Activated effector memory CD4-positive, alpha-beta T cell treated with Interleukin-2 at 50 U/mL for 16 hours (primary cell): ENCODE measurements around the gene SELENOV.
A peak's percentile ranks its signal among the peaks of the same experiment; 100 is the strongest.

Experiments used
- DNase-seq: peaks from one replicate; pipeline ENCODE4 v3.0.0-alpha.2; 2020

SELENOV gene

DNA sequence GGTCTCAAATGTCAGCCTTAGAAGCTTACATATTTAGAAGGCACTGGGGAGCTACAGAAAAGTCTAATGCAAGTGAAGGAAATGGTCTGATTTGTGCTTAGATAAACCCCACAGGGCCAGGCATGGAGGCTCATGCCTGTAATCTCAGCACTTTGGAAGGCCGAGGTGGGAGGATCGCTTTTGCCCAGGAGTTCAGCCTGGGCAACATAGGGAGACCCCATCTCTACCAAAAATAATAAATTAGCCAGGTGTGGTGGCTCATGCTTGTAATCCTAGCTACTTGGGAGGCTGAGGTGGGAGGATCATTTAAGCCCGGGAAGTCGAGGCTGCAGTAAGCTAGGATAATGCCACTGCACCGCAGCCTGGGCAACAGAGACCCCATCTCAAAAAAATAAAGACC lies 18.9 kb upstream of the SELENOV start:
- no peak for DNase-seq

- no peak for DNase-seq
Measured at GRCh38 chr19:39497701-39497995, 17.3 kb upstream of the SELENOV start.

DNA sequence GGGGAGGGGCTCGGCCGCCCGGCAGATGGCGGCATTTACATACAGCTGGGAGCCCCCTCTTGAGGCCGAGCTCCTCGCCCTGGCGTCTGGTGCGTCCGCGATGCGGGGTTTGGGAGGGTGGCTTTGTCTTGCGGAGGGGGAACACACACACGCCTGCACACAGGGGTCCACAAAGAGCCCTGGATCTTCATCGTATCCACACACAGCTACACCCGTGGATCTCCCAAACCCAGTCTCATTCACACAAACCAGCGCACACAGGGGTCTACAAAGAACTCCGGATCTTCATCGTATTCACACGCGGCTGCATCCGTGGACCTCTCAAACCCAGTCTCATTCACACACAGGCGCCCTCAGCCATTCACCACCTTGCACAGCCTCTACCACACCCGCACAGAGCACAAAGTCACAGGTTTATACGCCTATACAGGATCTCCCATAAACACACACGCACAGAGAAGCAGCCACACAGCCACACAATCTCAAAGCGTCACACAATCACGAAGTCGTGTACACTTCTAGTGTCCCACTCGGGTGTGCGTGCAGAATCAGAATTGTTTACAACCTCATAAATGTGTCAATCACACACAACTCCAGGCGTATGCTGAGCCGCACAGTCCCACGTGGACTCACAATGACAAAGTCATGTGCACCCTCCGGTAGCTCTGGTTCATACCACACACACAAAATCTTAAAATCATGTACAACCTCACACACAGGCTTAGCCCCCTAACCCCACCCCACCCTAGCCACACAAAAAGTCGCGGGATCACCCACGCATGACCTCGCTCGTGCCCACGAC lies 16.7 kb upstream of the SELENOV start:
- no peak for DNase-seq

GRCh38 chr19:39498798-39499642 lies 15.9 kb upstream of the SELENOV start, which contains the start of gene DLL3:
TSS of gene DLL3 (plus strand) at chr19:39498947. CDS start at chr19:39498975, 28 bp downstream.
- no peak for DNase-seq

DNA sequence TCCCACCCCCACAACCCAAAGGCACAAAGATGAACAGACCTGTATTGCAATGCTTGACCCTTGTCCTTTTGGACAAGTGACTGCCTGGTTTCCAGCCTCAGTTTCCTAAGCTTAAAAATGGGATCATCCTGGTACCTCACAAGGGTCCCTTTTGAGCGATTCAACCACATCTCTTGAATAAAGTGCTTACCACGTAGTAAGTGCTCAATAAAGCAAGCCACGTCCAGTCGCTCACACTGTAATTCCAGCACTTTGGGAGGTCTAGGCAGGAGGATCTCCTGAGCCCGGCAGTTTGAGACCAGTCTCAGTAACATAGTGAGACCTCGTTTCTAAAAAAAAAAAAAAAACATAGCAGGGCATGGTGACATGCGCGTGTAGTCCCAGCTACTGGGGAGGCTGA lies 15.0 kb upstream of the SELENOV start:
- no peak for DNase-seq

DNA sequence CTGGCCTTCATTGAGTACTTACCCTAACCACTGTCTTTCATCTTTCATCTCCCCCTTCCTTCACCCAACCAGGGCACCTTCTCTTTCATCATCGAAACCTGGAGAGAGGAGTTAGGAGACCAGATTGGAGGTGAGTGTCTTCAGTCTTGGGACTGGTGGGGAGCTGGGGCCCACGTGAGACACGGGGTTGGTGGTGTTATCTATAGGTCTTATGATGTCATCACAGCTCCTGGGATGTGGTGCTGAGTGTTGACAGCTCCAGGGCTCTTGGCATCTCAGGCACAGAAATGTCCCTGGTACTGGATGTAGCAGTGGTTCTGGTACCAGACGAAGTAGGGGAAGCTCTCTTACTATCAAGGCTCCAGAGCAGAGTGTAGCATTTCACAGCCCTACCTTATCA lies 14.4 kb upstream of the SELENOV start:
- DNase-seq = no peak

GRCh38 chr19:39501340-39501739 lies 13.6 kb upstream of the SELENOV start:
- DNase-seq = no peak

DNA sequence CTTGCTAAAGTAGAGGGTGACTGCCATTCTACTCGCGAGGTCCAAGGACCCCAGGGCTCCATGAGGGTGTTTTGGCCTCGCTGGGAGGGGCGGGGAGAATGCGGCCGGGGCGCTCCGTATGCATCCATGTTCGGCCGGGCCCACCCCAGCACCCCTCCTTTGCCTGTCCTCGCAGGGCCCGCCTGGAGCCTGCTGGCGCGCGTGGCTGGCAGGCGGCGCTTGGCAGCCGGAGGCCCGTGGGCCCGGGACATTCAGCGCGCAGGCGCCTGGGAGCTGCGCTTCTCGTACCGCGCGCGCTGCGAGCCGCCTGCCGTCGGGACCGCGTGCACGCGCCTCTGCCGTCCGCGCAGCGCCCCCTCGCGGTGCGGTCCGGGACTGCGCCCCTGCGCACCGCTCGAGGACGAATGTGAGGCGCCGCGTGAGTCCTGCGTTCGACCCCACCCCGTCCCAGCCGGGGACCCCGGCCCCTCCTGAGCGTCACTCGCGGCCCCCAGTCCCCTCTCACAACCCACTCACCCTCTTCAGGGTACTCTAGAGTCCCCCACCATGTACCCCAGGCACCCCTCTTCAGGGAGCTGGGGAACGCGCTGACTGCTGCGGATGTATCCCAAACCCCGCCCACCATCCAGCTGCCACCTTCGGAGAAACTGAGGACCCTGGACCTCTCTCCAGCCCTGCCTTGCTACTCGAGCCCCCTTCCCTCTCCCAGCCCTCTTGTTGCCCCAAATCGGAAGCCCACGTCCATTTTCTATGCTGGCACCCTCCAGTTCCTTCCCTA lies 12.1 kb upstream of the SELENOV start:
- peak; percentile 67 for DNase-seq

- no peak for DNase-seq
Measured at GRCh38 chr19:39506598-39506943, 8.4 kb upstream of the SELENOV start.

DNA sequence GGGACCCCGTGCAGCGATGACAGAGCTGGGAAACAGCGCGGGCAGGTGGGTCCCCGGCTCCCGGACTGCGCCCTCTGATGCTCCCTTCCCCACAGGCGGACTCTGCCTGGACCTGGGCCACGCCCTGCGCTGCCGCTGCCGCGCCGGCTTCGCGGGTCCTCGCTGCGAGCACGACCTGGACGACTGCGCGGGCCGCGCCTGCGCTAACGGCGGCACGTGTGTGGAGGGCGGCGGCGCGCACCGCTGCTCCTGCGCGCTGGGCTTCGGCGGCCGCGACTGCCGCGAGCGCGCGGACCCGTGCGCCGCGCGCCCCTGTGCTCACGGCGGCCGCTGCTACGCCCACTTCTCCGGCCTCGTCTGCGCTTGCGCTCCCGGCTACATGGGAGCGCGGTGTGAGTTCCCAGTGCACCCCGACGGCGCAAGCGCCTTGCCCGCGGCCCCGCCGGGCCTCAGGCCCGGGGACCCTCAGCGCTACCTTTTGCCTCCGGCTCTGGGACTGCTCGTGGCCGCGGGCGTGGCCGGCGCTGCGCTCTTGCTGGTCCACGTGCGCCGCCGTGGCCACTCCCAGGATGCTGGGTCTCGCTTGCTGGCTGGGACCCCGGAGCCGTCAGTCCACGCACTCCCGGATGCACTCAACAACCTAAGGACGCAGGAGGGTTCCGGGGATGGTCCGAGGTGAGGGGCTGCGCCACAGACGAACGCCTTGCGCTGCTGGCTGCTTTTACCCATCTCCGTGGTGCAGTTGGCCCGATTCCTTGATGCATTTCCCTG lies 7.8 kb upstream of the SELENOV start:
- peak; percentile 29 for DNase-seq

GRCh38 chr19:39507715-39508364 lies 7.1 kb upstream of the SELENOV start:
- DNase-seq = no peak

DNA sequence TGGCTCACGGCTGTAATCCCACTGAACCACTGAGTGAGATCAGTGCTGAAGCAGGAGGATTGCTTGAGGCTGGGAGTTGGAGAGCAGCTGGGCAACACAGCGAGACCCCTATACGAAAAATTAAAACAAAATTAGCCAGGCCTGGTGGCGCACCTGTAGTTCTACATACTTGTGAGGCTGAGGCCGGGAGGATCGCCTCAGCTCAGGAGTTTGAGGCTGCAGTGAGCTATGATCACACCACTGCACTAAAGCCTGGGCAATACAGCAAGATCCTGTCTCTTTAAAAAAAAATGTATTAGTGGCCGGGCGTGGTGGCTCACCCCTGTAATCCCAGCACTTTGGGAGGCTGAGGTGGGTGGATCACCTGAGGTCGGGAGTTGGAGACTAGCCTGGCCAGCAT lies 6.3 kb upstream of the SELENOV start:
- no peak for DNase-seq

DNA sequence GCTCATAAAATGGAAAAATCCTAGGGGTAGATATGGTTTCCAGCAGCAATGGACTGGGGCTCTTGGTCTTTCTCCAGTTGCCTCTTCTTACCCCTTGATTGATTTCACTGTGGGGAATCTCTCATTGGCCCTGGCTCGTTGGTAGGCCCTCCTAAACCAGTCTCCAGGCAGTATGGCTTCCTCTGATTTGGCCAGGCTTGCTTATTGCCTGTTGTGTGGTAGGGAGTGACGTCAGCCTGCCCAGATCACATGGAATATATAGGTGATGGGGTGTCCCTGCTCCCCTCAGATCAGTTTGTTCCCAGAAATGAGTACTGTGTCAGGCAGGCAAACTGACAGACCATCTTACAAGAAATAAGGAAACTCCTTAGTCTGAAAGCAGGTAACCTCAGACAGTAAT lies 5.7 kb upstream of the SELENOV start:
- no peak for DNase-seq

- no peak for DNase-seq
Measured at GRCh38 chr19:39512988-39513387, 2.0 kb upstream of the SELENOV start.

- DNase-seq = no peak
Measured at GRCh38 chr19:39515551-39516191, 732 bp downstream of the SELENOV start.

DNA sequence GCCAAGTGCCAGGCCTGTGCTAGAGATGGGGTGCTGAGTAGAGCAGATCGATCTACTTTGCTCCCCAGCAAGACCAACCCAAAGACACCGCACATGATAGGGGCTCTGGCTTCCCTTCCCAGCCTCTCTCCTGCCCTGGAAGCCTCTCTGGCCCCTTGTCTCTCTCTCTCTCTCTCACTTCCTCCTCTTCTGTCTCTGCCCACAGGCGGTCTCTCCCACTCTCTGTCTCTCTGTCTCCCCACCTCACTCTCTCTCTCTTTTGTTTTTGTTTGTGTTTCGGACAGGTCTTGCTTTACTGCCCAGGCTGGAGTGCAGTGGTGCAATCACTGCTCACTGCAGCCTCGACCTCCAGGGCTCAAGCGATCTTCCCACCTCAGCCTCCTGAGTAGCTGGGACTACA lies 1.3 kb downstream of the SELENOV start:
- DNase-seq = no peak

GRCh38 chr19:39517432-39517831 lies 2.5 kb downstream of the SELENOV start:
- DNase-seq = no peak

DNA sequence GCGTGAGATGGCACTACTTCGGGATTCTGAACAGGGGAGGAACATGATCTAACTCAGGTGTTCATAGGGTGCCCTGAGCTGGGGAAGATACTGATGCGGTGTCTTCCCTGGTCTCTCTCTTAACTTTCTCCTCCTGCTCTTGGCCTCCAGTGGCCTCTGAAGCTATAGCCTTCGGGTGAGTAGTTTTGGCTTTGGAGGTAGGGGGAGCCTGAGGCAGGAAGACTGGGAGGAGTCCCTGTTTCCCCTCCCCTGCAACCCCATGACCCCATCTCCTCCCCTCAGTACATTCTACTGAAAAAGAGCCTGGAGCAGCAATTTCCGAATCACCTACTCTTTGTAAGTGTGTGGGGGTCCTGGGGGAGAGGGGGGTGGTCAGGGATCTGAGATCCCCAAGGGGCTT lies 3.5 kb downstream of the SELENOV start:
- DNase-seq = no peak

DNA sequence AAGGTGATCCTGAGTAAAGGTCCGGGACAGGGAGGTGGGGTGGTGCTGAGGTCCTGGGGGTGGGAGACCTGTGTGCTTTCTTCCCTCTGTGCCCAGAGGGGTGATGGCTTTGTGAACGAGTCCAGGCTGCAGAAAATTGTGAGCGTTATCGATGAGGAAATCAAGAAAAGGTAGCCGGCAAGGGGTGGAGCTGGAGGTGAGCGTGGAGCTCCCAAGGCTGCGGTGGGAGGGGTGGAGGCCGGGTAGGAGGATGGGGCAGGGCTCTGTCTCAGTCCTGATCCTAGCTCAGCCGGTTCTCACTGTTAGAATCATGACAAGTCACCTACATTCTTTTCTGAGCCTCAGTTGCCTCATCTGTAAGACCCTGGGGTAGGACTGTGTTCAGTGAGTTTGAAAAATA lies 4.0 kb downstream of the SELENOV start:
- DNase-seq = no peak

GRCh38 chr19:39520541-39521484 lies 5.9 kb downstream of the SELENOV start:
- no peak for DNase-seq

DNA sequence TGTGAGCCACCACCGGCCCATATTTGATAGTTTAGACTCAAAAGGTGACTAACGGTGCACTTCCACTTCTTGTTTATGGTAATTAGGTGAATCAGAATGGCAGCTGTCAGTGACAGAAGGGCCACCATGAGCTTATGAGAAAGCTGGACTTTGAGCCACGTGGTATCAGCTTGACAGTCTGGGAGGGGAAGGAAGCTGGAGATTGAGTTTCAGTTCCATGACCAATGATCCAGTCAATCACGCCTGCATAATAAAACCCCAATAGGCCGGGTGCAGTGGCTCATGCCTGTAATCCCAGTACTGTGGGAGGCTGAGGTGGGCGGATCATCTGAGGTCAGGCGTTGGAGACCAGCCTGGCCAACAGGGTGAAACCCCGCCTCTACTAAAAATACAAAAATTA lies 9.6 kb downstream of the SELENOV start:
- no peak for DNase-seq
